ENCODE measurements around the gene TMEM176B. TPM values are rescaled to one million over a fixed set of nuclear protein-coding genes. Genes with fewer than 3 reads are reported as not detected.

The TMEM176B gene
- total RNA-seq, 1 experiment from 2014 or later = 0.31 TPM

DNA sequence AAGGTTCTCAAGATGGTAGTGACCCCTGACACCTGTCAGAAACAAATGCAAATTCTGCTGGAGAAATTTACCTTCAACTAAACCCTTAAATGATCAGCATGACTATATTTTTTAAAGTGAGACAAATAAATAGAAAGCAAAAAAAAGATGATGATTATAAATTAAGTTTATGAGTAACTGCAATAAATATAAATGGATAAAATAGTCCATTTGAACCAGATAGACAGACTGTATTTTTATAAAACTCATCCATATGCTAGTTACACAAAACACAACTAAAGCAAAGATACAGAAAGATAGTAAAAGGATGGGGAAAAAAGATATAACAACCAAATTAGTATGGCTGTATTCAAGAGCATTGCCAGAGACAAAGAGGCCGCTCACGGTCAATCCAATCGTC is 6.3 kb upstream of the TMEM176B start:
- DNase-seq (ENCODE audit: low read depth, low spot score) (no peak), ATAC-seq (no peak)
- no peaks in the 10 kb centered on the region for H3K36me3 ChIP-seq (ENCODE audit: control insufficient read depth, insufficient read depth, low read length)
- H3K27ac ChIP-seq (ENCODE audit: low read length) = no peak overlapping the region
- ChIA-PET POLR2A (no interaction called here), CTCF (no interaction called here)
- no peaks in the 10 kb centered on the region for H3K4me1 ChIP-seq (ENCODE audit: control insufficient read depth, insufficient read depth, low read length)
- BruUV-seq (replicated peaks) = no TSS peak
- in situ Hi-C loops (cut with HindIII; ENCODE audit: low pct_unique_long_range_greater_than_20kb, low sequenced_read_pairs) (no loop called here), intact Hi-C loops (cut with micrococcal nuclease; ENCODE audit: unreplicated experiment) (no loop called here)
- no peaks in the 10 kb centered on the region for H3K9me3 ChIP-seq (ENCODE audit: control insufficient read depth, insufficient read depth, low read depth, low read length)
- H3K27me3 ChIP-seq (ENCODE audit: control insufficient read depth, insufficient read depth, low read length) = no peaks in the 10 kb centered on the region; the same call in 1 of the 2 replicates
- TF ChIP-seq SIN3A (IDR thresholded peaks at IDR 0.05; ENCODE audit: borderline replicate concordance, insufficient read depth, low read depth, low read length) = no peak
- TF ChIP-seq, protein P1, sequence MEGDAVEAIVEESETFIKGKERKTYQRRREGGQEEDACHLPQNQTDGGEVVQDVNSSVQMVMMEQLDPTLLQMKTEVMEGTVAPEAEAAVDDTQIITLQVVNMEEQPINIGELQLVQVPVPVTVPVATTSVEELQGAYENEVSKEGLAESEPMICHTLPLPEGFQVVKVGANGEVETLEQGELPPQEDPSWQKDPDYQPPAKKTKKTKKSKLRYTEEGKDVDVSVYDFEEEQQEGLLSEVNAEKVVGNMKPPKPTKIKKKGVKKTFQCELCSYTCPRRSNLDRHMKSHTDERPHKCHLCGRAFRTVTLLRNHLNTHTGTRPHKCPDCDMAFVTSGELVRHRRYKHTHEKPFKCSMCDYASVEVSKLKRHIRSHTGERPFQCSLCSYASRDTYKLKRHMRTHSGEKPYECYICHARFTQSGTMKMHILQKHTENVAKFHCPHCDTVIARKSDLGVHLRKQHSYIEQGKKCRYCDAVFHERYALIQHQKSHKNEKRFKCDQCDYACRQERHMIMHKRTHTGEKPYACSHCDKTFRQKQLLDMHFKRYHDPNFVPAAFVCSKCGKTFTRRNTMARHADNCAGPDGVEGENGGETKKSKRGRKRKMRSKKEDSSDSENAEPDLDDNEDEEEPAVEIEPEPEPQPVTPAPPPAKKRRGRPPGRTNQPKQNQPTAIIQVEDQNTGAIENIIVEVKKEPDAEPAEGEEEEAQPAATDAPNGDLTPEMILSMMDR (IDR thresholded peaks at IDR 0.05) = no peak
- TF ChIP-seq POLR2AphosphoS5 (IDR thresholded peaks at IDR 0.05; ENCODE audit: low read depth, low read length) = no peak
- H3K4me3 ChIP-seq (ENCODE audit: low read depth in 2 of 2, low read length in 2 of 2) = no peak overlapping the region

DNA sequence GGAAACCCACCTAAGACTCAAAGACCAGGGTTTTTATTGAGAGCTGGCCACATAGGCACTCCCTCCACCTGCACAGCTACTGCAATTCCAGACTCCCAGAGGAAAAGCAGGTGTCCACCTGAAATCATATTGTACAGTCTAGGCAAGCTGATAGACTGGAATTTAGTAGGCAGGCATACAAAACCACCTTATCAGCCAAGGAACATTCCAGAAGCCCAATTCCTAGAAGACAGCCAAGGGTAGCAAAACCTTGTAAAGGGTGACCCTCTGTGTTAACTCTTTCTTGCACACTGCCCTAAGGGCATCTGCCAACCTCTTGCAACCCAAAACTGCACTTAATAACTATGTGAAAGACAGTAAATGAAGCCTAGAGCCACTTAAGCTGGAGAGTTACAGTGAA is 5.7 kb upstream of the TMEM176B start:
- in situ Hi-C loops (cut with HindIII; ENCODE audit: low pct_unique_long_range_greater_than_20kb, low sequenced_read_pairs) = no loop called here
- H3K4me1 ChIP-seq (ENCODE audit: control insufficient read depth, insufficient read depth, low read length) = no peaks in the 10 kb centered on the region
- POLR2A ChIA-PET = no interaction called here
- intact Hi-C loops (cut with micrococcal nuclease; ENCODE audit: unreplicated experiment) = no loop called here
- H3K4me3 ChIP-seq (ENCODE audit: low read depth in 2 of 2, low read length in 2 of 2) = no peak overlapping the region
- no peaks in the 10 kb centered on the region for H3K36me3 ChIP-seq (ENCODE audit: control insufficient read depth, insufficient read depth, low read length)
- H3K27ac ChIP-seq (ENCODE audit: low read length) = no peak overlapping the region
- CTCF ChIA-PET = no interaction called here
- H3K9me3 ChIP-seq (ENCODE audit: control insufficient read depth, insufficient read depth, low read depth, low read length) = no peaks in the 10 kb centered on the region
- TF ChIP-seq TCF7L2 (IDR thresholded peaks at IDR 0.05; ENCODE audit: low read depth, low read length) = no peak
- no peak for ATAC-seq
- no TSS peak for BruUV-seq (replicated peaks)
- DNase-seq (ENCODE audit: low read depth, low spot score) = no peak
- H3K27me3 ChIP-seq (ENCODE audit: control insufficient read depth, insufficient read depth, low read length) = no peaks in the 10 kb centered on the region; the same call in 1 of the 2 replicates

DNA sequence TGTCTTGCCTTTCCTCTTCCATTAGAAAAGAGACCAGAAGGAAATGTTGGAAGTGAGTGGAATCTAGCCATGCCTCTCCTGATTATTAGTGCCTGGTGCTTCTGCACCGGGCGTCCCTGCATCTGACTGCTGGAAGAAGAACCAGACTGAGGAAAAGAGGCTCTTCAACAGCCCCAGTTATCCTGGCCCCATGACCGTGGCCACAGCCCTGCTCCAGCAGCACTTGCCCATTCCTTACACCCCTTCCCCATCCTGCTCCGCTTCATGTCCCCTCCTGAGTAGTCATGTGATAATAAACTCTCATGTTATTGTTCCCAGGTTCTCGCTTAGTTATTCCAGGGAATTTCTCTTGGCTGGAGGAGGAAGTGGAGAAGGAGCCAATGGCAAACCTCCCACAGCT is 4.6 kb upstream of the TMEM176B start:
- intact Hi-C loops (cut with micrococcal nuclease; ENCODE audit: unreplicated experiment) (no loop called here), in situ Hi-C loops (cut with HindIII; ENCODE audit: low pct_unique_long_range_greater_than_20kb, low sequenced_read_pairs) (no loop called here)
- no peaks in the 10 kb centered on the region for H3K36me3 ChIP-seq (ENCODE audit: control insufficient read depth, insufficient read depth, low read length)
- POLR2A ChIA-PET = no interaction called here
- H3K27me3 ChIP-seq (ENCODE audit: control insufficient read depth, insufficient read depth, low read length) = no peaks in the 10 kb centered on the region; the same call in 1 of the 2 replicates
- DNase-seq (ENCODE audit: low read depth, low spot score) = no peak
- H3K4me3 ChIP-seq (ENCODE audit: low read depth in 2 of 2, low read length in 2 of 2) = no peak overlapping the region
- TF ChIP-seq POLR2AphosphoS5 (IDR thresholded peaks at IDR 0.05; ENCODE audit: low read depth, low read length) (no peak), TCF7L2 (IDR thresholded peaks at IDR 0.05; ENCODE audit: low read depth, low read length) (no peak), SIN3A (IDR thresholded peaks at IDR 0.05; ENCODE audit: borderline replicate concordance, insufficient read depth, low read depth, low read length) (no peak)
- TF ChIP-seq, protein P2, sequence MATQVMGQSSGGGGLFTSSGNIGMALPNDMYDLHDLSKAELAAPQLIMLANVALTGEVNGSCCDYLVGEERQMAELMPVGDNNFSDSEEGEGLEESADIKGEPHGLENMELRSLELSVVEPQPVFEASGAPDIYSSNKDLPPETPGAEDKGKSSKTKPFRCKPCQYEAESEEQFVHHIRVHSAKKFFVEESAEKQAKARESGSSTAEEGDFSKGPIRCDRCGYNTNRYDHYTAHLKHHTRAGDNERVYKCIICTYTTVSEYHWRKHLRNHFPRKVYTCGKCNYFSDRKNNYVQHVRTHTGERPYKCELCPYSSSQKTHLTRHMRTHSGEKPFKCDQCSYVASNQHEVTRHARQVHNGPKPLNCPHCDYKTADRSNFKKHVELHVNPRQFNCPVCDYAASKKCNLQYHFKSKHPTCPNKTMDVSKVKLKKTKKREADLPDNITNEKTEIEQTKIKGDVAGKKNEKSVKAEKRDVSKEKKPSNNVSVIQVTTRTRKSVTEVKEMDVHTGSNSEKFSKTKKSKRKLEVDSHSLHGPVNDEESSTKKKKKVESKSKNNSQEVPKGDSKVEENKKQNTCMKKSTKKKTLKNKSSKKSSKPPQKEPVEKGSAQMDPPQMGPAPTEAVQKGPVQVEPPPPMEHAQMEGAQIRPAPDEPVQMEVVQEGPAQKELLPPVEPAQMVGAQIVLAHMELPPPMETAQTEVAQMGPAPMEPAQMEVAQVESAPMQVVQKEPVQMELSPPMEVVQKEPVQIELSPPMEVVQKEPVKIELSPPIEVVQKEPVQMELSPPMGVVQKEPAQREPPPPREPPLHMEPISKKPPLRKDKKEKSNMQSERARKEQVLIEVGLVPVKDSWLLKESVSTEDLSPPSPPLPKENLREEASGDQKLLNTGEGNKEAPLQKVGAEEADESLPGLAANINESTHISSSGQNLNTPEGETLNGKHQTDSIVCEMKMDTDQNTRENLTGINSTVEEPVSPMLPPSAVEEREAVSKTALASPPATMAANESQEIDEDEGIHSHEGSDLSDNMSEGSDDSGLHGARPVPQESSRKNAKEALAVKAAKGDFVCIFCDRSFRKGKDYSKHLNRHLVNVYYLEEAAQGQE (IDR thresholded peaks at IDR 0.05; ENCODE audit: insufficient read depth in 1 of 2, low read depth in 2 of 2, low read length in 1 of 2) = no peak
- TF ChIP-seq, protein P1 (IDR thresholded peaks at IDR 0.05) = no peak
- BruUV-seq (replicated peaks) = no TSS peak
- no peaks in the 10 kb centered on the region for H3K4me1 ChIP-seq (ENCODE audit: control insufficient read depth, insufficient read depth, low read length)
- ATAC-seq = no peak
- CTCF ChIA-PET = no interaction called here
- H3K27ac ChIP-seq (ENCODE audit: low read length) = no peak overlapping the region
- H3K9me3 ChIP-seq (ENCODE audit: control insufficient read depth, insufficient read depth, low read depth, low read length) = no peaks in the 10 kb centered on the region
